Right ventricle myocardium inferior (tissue), 1 donor: ENCODE results near the gene TRPV2. TPM values are rescaled to one million over a fixed set of nuclear protein-coding genes. Genes with fewer than 3 reads are reported as not detected.

Source experiments
- ATAC-seq: fragments of 200-7000 bp; cut with Tn5 transposase; one replicate; pipeline ENCODE4 v1.9.1; 2020; ENCODE audit warnings: mild to moderate bottlenecking, moderate library complexity
- DNase-seq: peaks from one replicate; pipeline ENCODE4 v3.0.0; 2021; ENCODE audit errors: missing footprints
- intact Hi-C: fragments of 100-400 bp; cut with DNase I; formaldehyde crosslinking; loops from one replicate; pipeline ENCODE4 v1.11.0; 2022
- total RNA-seq: library from RNA; stranded (reverse); fragmentation: NEBNext Ultra II Directional; extraction: Animal tissue kit (Norgen Biotek cat#: 25700); gene quantifications from one replicate; pipeline ENCODE4 v1.2.1, GENCODE V29; 2021
- donor health status: DM: no; HTN: yes; CAD: no; lungs with severe emphysema.

TRPV2 gene
- total RNA-seq, 1 donor from 2014 or later: 11.2 TPM

- intact Hi-C loops: loop anchor here (5.0 kb wide), 1 partner anchor 38 kb away; no protein-coding TSS in a partner anchor
- DNase-seq: no peak
- ATAC-seq: no peak
Measured at GRCh38 chr17:16464303-16465051, 49.1 kb downstream of the TRPV2 start.

DNA sequence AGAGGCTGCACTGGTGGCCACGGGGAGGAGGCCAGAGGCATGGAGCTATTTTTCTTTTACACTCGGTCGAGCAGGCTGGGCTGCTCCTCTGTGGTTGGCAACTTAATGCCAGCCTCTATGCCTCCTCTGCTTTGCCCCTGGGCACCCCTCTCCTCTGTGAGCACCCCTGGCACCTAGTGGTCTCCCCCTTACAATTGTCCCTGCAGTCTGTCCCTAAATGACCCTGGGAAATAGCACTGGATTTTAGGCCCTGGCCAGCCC, 49.6 kb downstream of the TRPV2 start:
- ATAC-seq (no peak), DNase-seq (no peak)
- intact Hi-C loops: no loop called here

DNA sequence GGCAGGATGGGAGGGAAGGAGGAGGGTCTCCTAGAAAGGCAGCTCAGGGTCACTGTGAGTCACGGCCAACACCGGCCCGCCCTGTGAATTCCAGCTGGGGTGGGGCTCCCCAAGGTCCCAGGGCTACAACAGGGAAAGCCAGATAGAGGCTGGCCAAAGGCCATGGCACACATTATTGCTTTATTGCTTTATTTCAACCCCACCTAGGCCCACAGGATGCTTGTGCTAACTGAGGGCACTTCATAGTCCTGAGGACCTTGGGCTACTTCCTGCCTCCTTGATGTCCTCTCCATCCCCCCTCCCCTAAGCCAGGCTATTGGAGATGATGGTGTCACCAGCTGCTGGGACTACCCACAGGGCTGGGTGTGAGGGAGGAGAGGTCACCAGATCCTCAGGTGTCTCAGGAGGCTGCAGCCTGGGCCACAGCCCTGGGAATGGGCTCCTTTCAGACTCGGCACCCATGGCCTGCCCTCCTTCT, 50.5 kb downstream of the TRPV2 start:
- peak; percentile 4 for ATAC-seq
- DNase-seq: no peak
- intact Hi-C loops: no loop called here

DNA sequence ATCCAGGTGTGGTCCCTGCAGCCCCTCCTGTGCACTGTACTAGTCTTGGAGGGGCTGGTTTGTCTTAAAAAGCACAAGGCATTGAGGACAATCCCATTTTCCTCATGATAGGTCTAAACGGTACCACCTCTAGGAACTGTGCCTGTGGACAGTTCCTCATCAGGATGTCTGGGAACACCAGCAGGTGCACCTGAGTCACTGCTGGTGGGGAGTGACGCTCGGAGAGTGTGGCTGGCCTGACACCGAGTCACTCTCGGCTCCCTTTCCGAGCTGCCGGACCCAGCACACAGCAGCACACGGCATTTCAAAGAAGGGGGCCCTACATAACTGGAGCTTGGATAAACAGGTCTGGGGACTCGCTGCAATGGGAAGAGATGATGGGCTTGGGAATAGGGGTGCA, 51.0 kb downstream of the TRPV2 start:
- DNase-seq (no peak), ATAC-seq (no peak)
- intact Hi-C loops: no loop called here

DNA sequence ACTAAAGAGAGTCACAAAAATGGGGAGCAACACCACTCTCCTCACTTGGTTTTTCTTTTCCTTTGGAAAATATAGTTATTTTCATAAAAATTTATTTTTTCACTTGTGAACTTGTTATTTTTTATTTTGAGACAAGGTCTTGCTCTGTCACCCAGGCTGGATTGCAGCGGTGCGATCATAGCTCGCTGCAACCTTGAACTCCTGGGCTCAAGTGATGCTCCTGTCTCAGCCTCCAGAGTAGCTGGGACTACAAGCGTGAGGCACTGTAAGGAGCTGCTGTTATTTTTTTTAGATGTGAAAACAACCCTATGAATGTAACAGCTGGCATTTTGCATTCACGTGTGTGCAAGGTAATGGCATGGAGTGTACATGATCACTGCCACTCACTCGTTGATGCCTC, 51.7 kb downstream of the TRPV2 start:
- ATAC-seq (no peak), DNase-seq (no peak)
- intact Hi-C loops: no loop called here

DNA sequence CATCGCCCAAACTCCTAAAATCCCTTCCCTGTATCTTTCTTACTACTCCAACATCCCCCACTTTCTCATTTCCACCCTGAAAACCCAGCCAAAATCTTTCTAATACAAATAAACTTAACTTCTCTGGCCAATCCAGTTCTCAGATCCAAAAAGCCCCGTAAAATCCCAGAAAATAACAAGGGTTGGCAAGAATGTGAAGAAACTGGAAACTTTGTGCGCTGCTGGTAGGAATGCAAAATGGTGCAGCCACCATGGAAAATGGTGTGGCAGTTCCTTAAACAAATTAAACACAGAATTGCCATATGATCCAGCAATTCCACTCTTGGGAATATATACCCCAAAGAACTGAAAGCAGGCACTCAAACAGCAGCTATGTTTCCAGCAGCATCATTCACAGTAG, 52.5 kb downstream of the TRPV2 start:
- DNase-seq (no peak), ATAC-seq (no peak)

GRCh38 chr17:16468428-16468992, 53.1 kb downstream of the TRPV2 start:
- no peak for ATAC-seq
- DNase-seq: no peak
- intact Hi-C loops: no loop called here

More for the DNA sequence above, 52.5 kb downstream of the TRPV2 start:
- intact Hi-C loops: no loop called here

GRCh38 chr17:16470265-16470664, 54.9 kb downstream of the TRPV2 start:
- intact Hi-C loops: no loop called here
- ATAC-seq (no peak), DNase-seq (no peak)

DNA sequence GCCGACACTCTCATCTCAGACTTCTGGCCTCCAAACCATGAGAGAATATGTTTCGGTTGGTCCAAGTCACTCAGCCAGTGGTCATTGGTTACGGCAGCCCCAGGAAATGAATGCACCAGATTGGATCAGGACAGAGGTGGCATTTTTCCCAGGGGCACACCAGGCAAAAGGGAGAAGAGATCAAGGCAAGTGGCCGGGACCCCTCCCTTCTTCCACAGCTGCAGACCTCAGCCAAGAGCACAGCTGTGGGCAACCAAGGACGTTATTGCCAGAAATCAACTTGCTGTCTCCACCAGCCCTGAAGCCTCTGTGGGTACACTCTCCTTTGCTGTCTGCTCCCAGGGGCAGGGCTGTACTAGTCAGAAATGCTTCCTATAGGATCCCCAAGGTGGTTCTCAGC, 55.9 kb downstream of the TRPV2 start:
- DNase-seq (no peak), ATAC-seq (no peak)
- intact Hi-C loops: no loop called here

DNA sequence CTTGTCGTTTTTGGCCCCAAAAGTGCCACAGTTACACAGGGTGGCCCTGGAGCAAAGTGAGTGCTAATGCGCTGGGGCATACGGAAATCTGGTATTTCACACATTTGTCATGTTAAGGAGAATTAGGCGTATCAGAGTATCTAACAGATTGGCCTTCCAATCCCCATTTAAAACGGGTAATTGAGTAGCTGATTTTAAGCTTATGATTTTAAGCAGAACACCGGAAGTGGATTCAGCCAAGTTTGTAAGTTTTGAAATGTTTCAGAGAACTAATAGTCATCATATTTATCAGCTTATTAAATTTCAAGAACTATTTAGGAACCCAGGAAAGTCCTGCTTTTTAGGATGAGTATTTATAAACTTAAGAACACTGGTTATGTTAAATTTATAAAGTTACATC, 57.2 kb downstream of the TRPV2 start:
- DNase-seq (no peak), ATAC-seq (no peak)
- intact Hi-C loops: no loop called here

- ATAC-seq (no peak), DNase-seq (no peak)
- intact Hi-C loops: no loop called here
Measured at GRCh38 chr17:16473044-16474011, 58.0 kb downstream of the TRPV2 start.

- no peak for DNase-seq
- ATAC-seq: no peak
- intact Hi-C loops: no loop called here
Measured at GRCh38 chr17:16474012-16474725, 58.8 kb downstream of the TRPV2 start.

DNA sequence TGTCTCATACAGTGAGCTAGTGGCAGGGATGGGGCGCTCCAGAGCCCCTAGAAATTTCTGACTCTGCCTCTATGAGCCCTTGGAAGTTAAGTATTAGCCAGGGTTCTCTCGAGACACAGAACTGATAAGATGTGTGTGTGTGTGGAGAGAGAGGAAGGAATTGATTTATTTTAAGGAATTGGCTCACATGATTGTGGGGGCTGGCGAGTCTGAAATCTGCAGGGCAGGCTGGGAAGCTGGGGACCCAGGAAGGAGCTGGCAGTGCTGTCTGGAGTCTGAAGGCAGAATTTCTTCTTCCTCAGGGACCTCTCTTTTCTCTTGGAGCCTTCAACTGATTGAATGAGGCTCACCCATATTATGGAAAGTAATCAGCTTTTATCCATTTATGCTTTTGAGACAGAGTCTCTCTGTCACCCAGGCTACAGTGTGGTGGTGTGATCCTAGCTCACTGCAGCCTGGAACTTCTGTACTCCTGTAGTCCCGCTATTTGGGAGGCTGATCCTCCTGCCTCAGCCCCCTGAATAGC, 59.9 kb downstream of the TRPV2 start:
- DNase-seq: no peak
- no peak for ATAC-seq
- intact Hi-C loops: no loop called here

GRCh38 chr17:16477255-16477654, 61.9 kb downstream of the TRPV2 start:
- peak; percentile 95 for ATAC-seq
- intact Hi-C loops: no loop called here
- DNase-seq: no peak

- no peak for DNase-seq
- no peak for ATAC-seq
Measured at GRCh38 chr17:16477666-16478065, 62.3 kb downstream of the TRPV2 start.

DNA sequence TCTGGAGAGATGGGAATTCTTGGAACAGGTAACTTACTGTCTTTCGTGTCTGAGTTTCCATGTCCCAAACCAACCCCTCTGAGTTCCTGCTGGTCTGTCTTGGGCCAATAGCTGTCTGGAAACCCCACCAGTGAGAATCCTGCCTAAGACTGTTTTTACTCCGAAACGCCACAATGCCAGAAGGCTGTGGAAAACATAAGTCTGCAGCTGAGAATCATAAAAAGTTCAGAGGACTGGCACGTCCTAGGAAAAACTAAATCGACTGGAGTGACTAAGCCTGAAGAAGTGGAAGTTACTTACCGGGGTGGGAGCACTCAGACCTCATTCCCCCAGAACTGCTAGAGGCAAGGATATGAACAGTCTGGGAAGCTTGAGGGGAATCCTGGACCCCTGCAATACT, 63.3 kb downstream of the TRPV2 start:
- no peak for DNase-seq
- intact Hi-C loops: no loop called here
- ATAC-seq: no peak

More at GRCh38 chr17:16477666-16478065, 62.3 kb downstream of the TRPV2 start:
- intact Hi-C loops: no loop called here

DNA sequence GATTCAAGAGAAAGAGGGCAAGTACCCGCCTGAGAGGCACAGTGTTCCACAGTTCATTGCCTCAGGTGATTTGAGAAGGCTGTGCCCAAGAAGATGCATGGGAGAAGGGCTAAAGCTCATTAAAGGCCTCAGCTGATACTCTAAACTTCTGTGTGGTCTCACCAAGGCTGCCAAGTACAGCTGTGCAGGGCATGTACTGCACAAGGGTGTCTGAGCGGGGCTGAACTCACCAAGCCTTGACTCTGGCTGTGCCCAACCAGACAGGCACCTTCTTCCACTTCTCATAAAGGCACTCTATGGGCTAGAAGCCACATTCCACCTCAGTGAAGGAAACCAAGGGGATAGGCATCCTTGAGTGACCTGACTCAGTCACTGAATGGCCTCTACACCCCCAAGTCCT, 63.9 kb downstream of the TRPV2 start:
- ATAC-seq: no peak
- intact Hi-C loops: no loop called here
- DNase-seq: no peak

DNA sequence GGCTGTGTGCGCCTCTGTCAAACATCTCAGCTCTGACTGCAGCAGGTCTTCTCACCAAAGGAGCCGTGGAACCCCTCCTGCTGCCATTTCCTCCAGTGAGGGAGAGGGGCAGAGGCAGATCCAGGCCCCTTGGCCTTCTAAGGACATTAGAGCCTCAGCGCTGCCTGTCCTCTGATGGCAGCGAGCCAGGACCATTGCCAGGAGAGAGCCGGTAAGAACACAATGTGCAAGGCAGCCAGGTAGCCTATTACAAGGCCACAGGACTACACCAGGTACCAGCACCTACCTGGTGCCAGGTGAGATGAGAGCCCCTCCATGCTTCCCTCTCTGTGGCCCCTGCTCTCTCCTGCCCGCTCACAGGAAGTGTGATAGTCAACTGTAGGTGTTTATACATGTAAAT, 65.6 kb downstream of the TRPV2 start:
- intact Hi-C loops: no loop called here
- ATAC-seq (no peak), DNase-seq (no peak)

GRCh38 chr17:16482253-16482652, 66.9 kb downstream of the TRPV2 start:
- ATAC-seq (no peak), DNase-seq (no peak)
- intact Hi-C loops: no loop called here
